ENCODE data around the gene POU2F2. TPM values are rescaled to one million over a fixed set of nuclear protein-coding genes. Genes with fewer than 3 reads are reported as not detected.

POU2F2 gene
- total RNA-seq, 2 experiments from 2014 or later: 15.7 to 16.3 TPM

GRCh38 chr19:42170715-42171114, 38.5 kb upstream of the POU2F2 start:
- no peak for DNase-seq
- H3K27me3 Mint-ChIP-seq (ENCODE audit: low read depth): peaks cover 21% of the 10 kb centered on the region
- ATAC-seq: no peak
- H3K9me3 Mint-ChIP-seq (ENCODE audit: insufficient read depth): no peaks in the 10 kb centered on the region
- no peak overlapping the region for H3K27ac Mint-ChIP-seq
- H3K4me1 Mint-ChIP-seq (ENCODE audit: low read depth): peaks cover 7% of the 10 kb centered on the region
- H3K36me3 Mint-ChIP-seq (ENCODE audit: low read depth): no peaks in the 10 kb centered on the region
- H3K4me3 Mint-ChIP-seq: no peak overlapping the region
- CTCF ChIA-PET: no interaction called here
- POLR2A ChIA-PET: no interaction called here

GRCh38 chr19:42169486-42170413, 37.5 kb upstream of the POU2F2 start:
- Mint-ChIP-seq H3K4me3 (no peak overlapping the region), H3K27ac (no peak overlapping the region), H3K9me3 (ENCODE audit: insufficient read depth) (no peaks in the 10 kb centered on the region), H3K4me1 (ENCODE audit: low read depth) (peaks cover 7% of the 10 kb centered on the region), H3K36me3 (ENCODE audit: low read depth) (no peaks in the 10 kb centered on the region), H3K27me3 (ENCODE audit: low read depth) (peaks cover 11% of the 10 kb centered on the region)
- ATAC-seq (no peak), DNase-seq (no peak)
- CTCF ChIA-PET: interaction anchor here (0.5 kb wide), 1 partner anchor 20 kb away, joined by 3 read pairs; no protein-coding TSS in a partner anchor
- POLR2A ChIA-PET: no interaction called here

- no peak overlapping the region for H3K27ac Mint-ChIP-seq
- ChIA-PET CTCF (interaction anchor here (1.0 to 1.3 kb wide), 2 partner anchors 9 to 60 kb away, joined by 3 to 5 read pairs; no protein-coding TSS in a partner anchor), POLR2A (no interaction called here)
These were observed 36.0 kb upstream of the POU2F2 start for GRCh38 chr19:42168206-42168605.

GRCh38 chr19:42166316-42166715, 34.1 kb upstream of the POU2F2 start:
- ChIA-PET CTCF (interaction anchor here (2.6 kb wide), 1 partner anchor 10 kb away, joined by 7 read pairs; no protein-coding TSS in a partner anchor), POLR2A (no interaction called here)
- Mint-ChIP-seq H3K27me3 (ENCODE audit: low read depth) (peaks cover under 1% of the 10 kb centered on the region), H3K27ac (no peak overlapping the region), H3K9me3 (ENCODE audit: insufficient read depth) (no peaks in the 10 kb centered on the region), H3K36me3 (ENCODE audit: low read depth) (no peaks in the 10 kb centered on the region), H3K4me3 (no peak overlapping the region), H3K4me1 (ENCODE audit: low read depth) (peaks cover 7% of the 10 kb centered on the region)
- no peak for ATAC-seq
- no peak for DNase-seq

More at GRCh38 chr19:42168206-42168605, 36.0 kb upstream of the POU2F2 start:
- DNase-seq: no peak
- no peak for ATAC-seq
- Mint-ChIP-seq H3K36me3 (ENCODE audit: low read depth) (no peaks in the 10 kb centered on the region), H3K9me3 (ENCODE audit: insufficient read depth) (no peaks in the 10 kb centered on the region), H3K4me1 (ENCODE audit: low read depth) (peaks cover 7% of the 10 kb centered on the region), H3K27me3 (ENCODE audit: low read depth) (no peaks in the 10 kb centered on the region), H3K4me3 (no peak overlapping the region)

GRCh38 chr19:42165146-42165545, 32.9 kb upstream of the POU2F2 start:
- DNase-seq: no peak
- no peaks in the 10 kb centered on the region for H3K9me3 Mint-ChIP-seq (ENCODE audit: insufficient read depth)
- no peaks in the 10 kb centered on the region for H3K36me3 Mint-ChIP-seq (ENCODE audit: low read depth)
- H3K4me1 Mint-ChIP-seq (ENCODE audit: low read depth): peaks cover 7% of the 10 kb centered on the region
- ChIA-PET POLR2A (no interaction called here), CTCF (interaction anchor here (1.3 to 2.6 kb wide), 3 partner anchors 11 to 56 kb away, joined by 3 to 7 read pairs (median 7); no protein-coding TSS in a partner anchor)
- no peak overlapping the region for H3K27ac Mint-ChIP-seq
- H3K27me3 Mint-ChIP-seq (ENCODE audit: low read depth): peaks cover 9% of the 10 kb centered on the region
- no peak for ATAC-seq
- no peak overlapping the region for H3K4me3 Mint-ChIP-seq

- Mint-ChIP-seq H3K27me3 (ENCODE audit: low read depth) (peaks cover 14% of the 10 kb centered on the region), H3K9me3 (ENCODE audit: insufficient read depth) (no peaks in the 10 kb centered on the region), H3K27ac (no peak overlapping the region), H3K4me1 (ENCODE audit: low read depth) (peaks cover 13% of the 10 kb centered on the region), H3K4me3 (no peak overlapping the region), H3K36me3 (ENCODE audit: low read depth) (no peaks in the 10 kb centered on the region)
- ChIA-PET POLR2A (no interaction called here), CTCF (no interaction called here)
- ATAC-seq (no peak), DNase-seq (no peak)
These were observed 29.5 kb upstream of the POU2F2 start for GRCh38 chr19:42161616-42162263.

- Mint-ChIP-seq H3K4me1 (ENCODE audit: low read depth) (peaks cover 15% of the 10 kb centered on the region), H3K36me3 (ENCODE audit: low read depth) (no peaks in the 10 kb centered on the region), H3K9me3 (ENCODE audit: insufficient read depth) (no peaks in the 10 kb centered on the region), H3K4me3 (no peak overlapping the region), H3K27me3 (ENCODE audit: low read depth) (peaks cover 16% of the 10 kb centered on the region), H3K27ac (no peak overlapping the region)
- ChIA-PET POLR2A (no interaction called here), CTCF (interaction anchor here (1.9 kb wide), 1 partner anchor 51 kb away, joined by 8 read pairs; no protein-coding TSS in a partner anchor)
- no peak for ATAC-seq
- DNase-seq: no peak
These were observed 27.7 kb upstream of the POU2F2 start for GRCh38 chr19:42159942-42160341.

GRCh38 chr19:42158926-42159325, 26.7 kb upstream of the POU2F2 start:
- CTCF ChIA-PET: interaction anchor here (1.2 to 1.9 kb wide), 3 partner anchors 26 to 86 kb away, joined by 3 to 8 read pairs (median 4); partner anchors contain the start of gene POU2F2
- POLR2A ChIA-PET: interaction anchor here (1.1 kb wide), 1 partner anchor 41 kb away, joined by 3 read pairs; no protein-coding TSS in a partner anchor
- DNase-seq (no peak), ATAC-seq (no peak)
- Mint-ChIP-seq H3K36me3 (ENCODE audit: low read depth) (no peaks in the 10 kb centered on the region), H3K27me3 (ENCODE audit: low read depth) (peaks cover 16% of the 10 kb centered on the region), H3K4me3 (no peak overlapping the region), H3K4me1 (ENCODE audit: low read depth) (peaks cover 24% of the 10 kb centered on the region), H3K27ac (no peak overlapping the region), H3K9me3 (ENCODE audit: insufficient read depth) (no peaks in the 10 kb centered on the region)

GRCh38 chr19:42156571-42156970, 24.3 kb upstream of the POU2F2 start:
- Mint-ChIP-seq H3K27me3 (ENCODE audit: low read depth) (peaks cover 18% of the 10 kb centered on the region), H3K27ac (no peak overlapping the region), H3K9me3 (ENCODE audit: insufficient read depth) (no peaks in the 10 kb centered on the region), H3K4me3 (no peak overlapping the region), H3K4me1 (ENCODE audit: low read depth) (peaks cover 28% of the 10 kb centered on the region), H3K36me3 (ENCODE audit: low read depth) (no peaks in the 10 kb centered on the region)
- CTCF ChIA-PET: interaction anchor here (1.8 kb wide), 1 partner anchor 28 kb away, joined by 6 read pairs; no protein-coding TSS in a partner anchor
- ATAC-seq (no peak), DNase-seq (no peak)
- POLR2A ChIA-PET: no interaction called here

- Mint-ChIP-seq H3K4me1 (ENCODE audit: low read depth) (peaks cover 28% of the 10 kb centered on the region), H3K36me3 (ENCODE audit: low read depth) (no peaks in the 10 kb centered on the region), H3K9me3 (ENCODE audit: insufficient read depth) (no peaks in the 10 kb centered on the region), H3K4me3 (no peak overlapping the region), H3K27me3 (ENCODE audit: low read depth) (peaks cover 12% of the 10 kb centered on the region), H3K27ac (no peak overlapping the region)
- DNase-seq (no peak), ATAC-seq (no peak)
- ChIA-PET CTCF (interaction anchor here (1.8 to 2.1 kb wide), 2 partner anchors 20 to 29 kb away, joined by 6 to 8 read pairs; no protein-coding TSS in a partner anchor), POLR2A (no interaction called here)
These were observed 23.6 kb upstream of the POU2F2 start for GRCh38 chr19:42155796-42156195.

GRCh38 chr19:42154471-42155323, 22.5 kb upstream of the POU2F2 start:
- Mint-ChIP-seq H3K27ac (peak overlapping the region; percentile 64), H3K27me3 (ENCODE audit: low read depth) (peaks cover 9% of the 10 kb centered on the region), H3K4me1 (ENCODE audit: low read depth) (peaks cover 23% of the 10 kb centered on the region), H3K9me3 (ENCODE audit: insufficient read depth) (no peaks in the 10 kb centered on the region), H3K36me3 (ENCODE audit: low read depth) (no peaks in the 10 kb centered on the region), H3K4me3 (no peak overlapping the region)
- ChIA-PET POLR2A (no interaction called here), CTCF (interaction anchor here (1.0 to 2.1 kb wide), 4 partner anchors 10 to 47 kb away, joined by 3 to 8 read pairs (median 4); no protein-coding TSS in a partner anchor)
- DNase-seq: peak; percentile 29
- ATAC-seq: peak; percentile 62

Measured in activated CD8-positive, alpha-beta T cell treated with anti-CD3 and anti-CD28 coated beads, Interleukin-2, amount 10 ng/mL, durations not matched to agents 7 days and 5 days (primary cell).